ENCODE results near the gene SMARCC2.

- TF ChIP-seq KLF8 (tag by site-specific recombination; IDR thresholded peaks at IDR 0.05) = no peak
- no peak for TF ChIP-seq ZNF274 (IDR thresholded peaks at IDR 0.05; ENCODE audit: low read length)
- no peak for TF ChIP-seq ZNF274 (tag by site-specific recombination; IDR thresholded peaks at IDR 0.05; ENCODE audit: borderline replicate concordance)
- TF ChIP-seq ZBTB17 (tag by site-specific recombination; IDR thresholded peaks at IDR 0.05) = no peak
- TF ChIP-seq CTCF (tag by site-specific recombination; IDR thresholded peaks at IDR 0.05) = no peak
- TF ChIP-seq ZNF24 (tag by site-specific recombination; IDR thresholded peaks at IDR 0.05) = no peak
- TF ChIP-seq ZBTB7A (tag by site-specific recombination; IDR thresholded peaks at IDR 0.05; ENCODE audit: low read depth) = no peak
- no peak for TF ChIP-seq SALL2 (tag by site-specific recombination; IDR thresholded peaks at IDR 0.05; ENCODE audit: borderline replicate concordance)
- TF ChIP-seq REST (tag by site-specific recombination; IDR thresholded peaks at IDR 0.05) = no peak
- no peak for TF ChIP-seq HIC1 (tag by site-specific recombination; IDR thresholded peaks at IDR 0.05)
- TF ChIP-seq GLIS2 (tag by site-specific recombination; IDR thresholded peaks at IDR 0.05) = no peak
- TF ChIP-seq ZNF701 (tag by site-specific recombination; IDR thresholded peaks at IDR 0.05) = no peak
- TF ChIP-seq ZNF792 (tag by site-specific recombination; IDR thresholded peaks at IDR 0.05) = no peak
- TF ChIP-seq ZNF501 (tag by site-specific recombination; IDR thresholded peaks at IDR 0.05) = no peak
- no peak for TF ChIP-seq ZBTB8A (tag by site-specific recombination; IDR thresholded peaks at IDR 0.05)
These were observed 67.9 kb downstream of the SMARCC2 start for GRCh38 chr12:56121204-56121870.

All from HEK293 (cell line).